H1 (cell line): ENCODE data around the gene DHH. TPM values are rescaled to one million over a fixed set of nuclear protein-coding genes. Genes with fewer than 3 reads are reported as not detected.

ENCODE experiments used
- CTCF ChIA-PET: fragments of 300-600 bp; sonication (Branson Sonifier 250); formaldehyde crosslinking; loops from one replicate; lab custom pipeline; 2021; ENCODE audit not compliant: partially characterized antibody; lab: Charles Lee
- POLR2A ChIA-PET: fragments of 300-600 bp; sonication (Branson Sonifier 250); formaldehyde crosslinking; loops from one replicate; lab custom pipeline; 2021; ENCODE audit warnings: inconsistent platforms; ENCODE audit not compliant: partially characterized antibody; lab: Charles Lee
- DNase-seq, 2 experiments: peaks; one replicate each; pipeline versions ENCODE4 v3.0.0 to v3.0.0-alpha.2; 2010 to 2022; ENCODE audit warnings: low spot score in 2 of 2, low read depth in 1 of 2, mixed read lengths in 1 of 2
- FAIRE-seq: peaks from 2 replicates; lab custom pipeline; 2011; peaks lifted over from hg19 to GRCh38; lab: Jason Lieb, UNC
- H2AFZ ChIP-seq: 2 replicates; pipeline ENCODE4 v1.8.1; 2012; ENCODE audit warnings: low read length, inconsistent platforms
- H2AK5ac ChIP-seq: 2 replicates; pipeline ENCODE4 v1.6.1; 2013; ENCODE audit warnings: low read depth, low read length
- H2BK120ac ChIP-seq: replicated peaks from 2 replicates; pipeline ENCODE3; 2013; ENCODE audit warnings: low read depth, low read length, inconsistent platforms
- H2BK12ac ChIP-seq: 2 replicates; pipeline ENCODE4 v1.6.1; 2013; ENCODE audit warnings: low read depth, low read length
- H2BK15ac ChIP-seq: 2 replicates; pipeline ENCODE4 v1.6.1; 2013; ENCODE audit warnings: low read length
- H2BK20ac ChIP-seq: 2 replicates; pipeline ENCODE4 v1.6.1; 2013; ENCODE audit warnings: low read length
- H2BK5ac ChIP-seq: 2 replicates; pipeline ENCODE4 v1.6.1; 2013; ENCODE audit warnings: low read depth, low read length
- H3K14ac ChIP-seq: 2 replicates; pipeline ENCODE4 v1.6.1; 2013; ENCODE audit warnings: inconsistent platforms; ENCODE audit not compliant: insufficient read length
- H3K18ac ChIP-seq: 2 replicates; pipeline ENCODE4 v1.6.1; 2013; ENCODE audit warnings: low read length; ENCODE audit errors: extremely low read depth
- H3K23ac ChIP-seq: 2 replicates; pipeline ENCODE4 v1.6.1; 2013; ENCODE audit warnings: inconsistent platforms; ENCODE audit not compliant: insufficient read length
- H3K23me2 ChIP-seq: 2 replicates; pipeline ENCODE4 v1.6.1; 2013; ENCODE audit warnings: low read depth, low read length
- H3K27ac ChIP-seq: 2 replicates; pipeline ENCODE4 v1.6.1; 2011; ENCODE audit warnings: low read depth, low read length, inconsistent platforms
- H3K27me3 ChIP-seq, 4 experiments: replicated peaks in 1 of 4; 1 replicate in 1 of 4; 2 replicates in 3 of 4; pipeline versions ENCODE4 v1.6.1 to v1.8.1; 2011 to 2013; ENCODE audit warnings: low read length in 3 of 4, mild to moderate bottlenecking in 3 of 4, inconsistent platforms in 2 of 4, mixed read lengths in 2 of 4, moderate library complexity in 1 of 4; ENCODE audit not compliant: control insufficient read depth in 3 of 4, insufficient read depth in 3 of 4; ENCODE audit errors: extremely low read depth in 1 of 4
- H3K36me3 ChIP-seq, 4 experiments: 2 replicates each; pipeline versions ENCODE4 v1.6.1 to v1.8.1; 2011 to 2013; ENCODE audit warnings: mild to moderate bottlenecking in 4 of 4, low read length in 3 of 4, moderate library complexity in 2 of 4, control low read depth in 1 of 4, inconsistent platforms in 1 of 4; ENCODE audit not compliant: insufficient read depth in 4 of 4, control insufficient read depth in 2 of 4
- H3K4ac ChIP-seq: replicated peaks from 2 replicates; pipeline ENCODE3; 2013; ENCODE audit warnings: low read length, low read depth, mixed read lengths, inconsistent platforms; ENCODE audit not compliant: insufficient read length
- H3K4me1 ChIP-seq, 4 experiments: replicated peaks in 1 of 4; 1 replicate in 1 of 4; 2 replicates in 3 of 4; pipeline versions ENCODE4 v1.6.1 to v1.8.1; 2011 to 2013; ENCODE audit warnings: low read length in 3 of 4, inconsistent platforms in 2 of 4, mixed read lengths in 1 of 4; ENCODE audit not compliant: insufficient read depth in 4 of 4, control insufficient read depth in 3 of 4
- H3K4me2 ChIP-seq, 2 experiments: 2 replicates each; pipeline versions ENCODE4 v1.6.1 to v1.8.1; 2011 to 2013; ENCODE audit warnings: low read depth in 2 of 2, low read length in 2 of 2, control low read depth in 1 of 2, inconsistent platforms in 1 of 2, mild to moderate bottlenecking in 1 of 2; ENCODE audit not compliant: insufficient read depth in 1 of 2
- H3K4me3 ChIP-seq, 4 experiments: fragments of 200-600, 300-600 bp in 1 of 4; sonication (generic), shearing (Covaris generic), sonication (Bioruptor Twin) in 1 of 4; 2 replicates each; pipeline versions ENCODE4 v1.5.1 to v1.8.1; 2011 to 2016; ENCODE audit warnings: low read length in 4 of 4, low read depth in 3 of 4, control low read depth in 2 of 4, inconsistent platforms in 2 of 4, mild to moderate bottlenecking in 2 of 4, mixed read lengths in 1 of 4, moderate library complexity in 1 of 4; ENCODE audit not compliant: insufficient read depth in 2 of 4; ENCODE audit errors: extremely low read depth in 1 of 4
- H3K56ac ChIP-seq: replicated peaks from 2 replicates; pipeline ENCODE3; 2013; ENCODE audit warnings: low read depth, mild to moderate bottlenecking, mixed read lengths, low read length, inconsistent platforms; ENCODE audit not compliant: insufficient read length
- H3K79me1 ChIP-seq: 2 replicates; pipeline ENCODE4 v1.6.1; 2013; ENCODE audit warnings: low read depth, low read length, control low read depth
- H3K79me2 ChIP-seq, 2 experiments: 2 replicates each; pipeline versions ENCODE4 v1.6.1 to v1.8.1; 2012 to 2013; ENCODE audit warnings: low read length in 2 of 2, mild to moderate bottlenecking in 2 of 2, inconsistent platforms in 1 of 2; ENCODE audit not compliant: insufficient read depth in 2 of 2, control insufficient read depth in 1 of 2
- H3K9ac ChIP-seq, 4 experiments: replicated peaks in 1 of 4; 1 replicate in 1 of 4; 2 replicates in 3 of 4; pipeline versions ENCODE4 v1.6.1 to v1.8.1; 2011 to 2013; ENCODE audit warnings: low read depth in 3 of 4, low read length in 3 of 4, control low read depth in 2 of 4, mild to moderate bottlenecking in 2 of 4, moderate library complexity in 2 of 4, inconsistent platforms in 1 of 4; ENCODE audit errors: extremely low read depth in 1 of 4
- H3K9me3 ChIP-seq, 2 experiments: 2 replicates each; pipeline versions ENCODE4 v1.6.1 to v1.8.1; 2012 to 2013; ENCODE audit warnings: mild to moderate bottlenecking in 2 of 2, moderate library complexity in 2 of 2, control low read depth in 1 of 2, inconsistent platforms in 1 of 2, low read depth in 1 of 2, low read length in 1 of 2, mixed read lengths in 1 of 2; ENCODE audit not compliant: insufficient read depth in 2 of 2
- H4K20me1 ChIP-seq, 2 experiments: replicated peaks in 1 of 2; 2 replicates each; pipeline versions ENCODE3 to v1.8.1; 2011 to 2013; ENCODE audit warnings: inconsistent platforms in 2 of 2, low read length in 2 of 2, mild to moderate bottlenecking in 1 of 2; ENCODE audit not compliant: insufficient read depth in 2 of 2, control insufficient read depth in 1 of 2
- H4K5ac ChIP-seq: 2 replicates; pipeline ENCODE4 v1.6.1; 2013; ENCODE audit warnings: low read length, low read depth, mixed read lengths, inconsistent platforms; ENCODE audit not compliant: insufficient read length
- H4K8ac ChIP-seq: 2 replicates; pipeline ENCODE4 v1.8.0; 2013; ENCODE audit warnings: mild to moderate bottlenecking, moderate library complexity, low read length, inconsistent platforms; ENCODE audit not compliant: insufficient read depth; ENCODE audit errors: extremely low read depth
- H4K91ac ChIP-seq: replicated peaks from 2 replicates; pipeline ENCODE3; 2013; ENCODE audit warnings: low read length, mixed read lengths, inconsistent platforms; ENCODE audit not compliant: insufficient read length
- SUZ12 ChIP-seq: fragments of 200-600 bp; sonication (generic); IDR thresholded peaks from 2 replicates; pipeline ENCODE4 v1.6.1; 2012; ENCODE audit warnings: mild to moderate bottlenecking, inconsistent platforms, low read length, moderate library complexity, mixed read lengths
- TAF7 ChIP-seq: optimal IDR thresholded peaks from 2 replicates; pipeline ENCODE3; 2011; ENCODE audit warnings: low read depth, mild to moderate bottlenecking, inconsistent platforms, low read length, moderate library complexity, borderline replicate concordance
- ZNF274 ChIP-seq: IDR thresholded peaks from 2 replicates; pipeline ENCODE4 v1.7.0; 2012; ENCODE audit warnings: low read length, borderline replicate concordance; ENCODE audit errors: extremely low read depth
- WGBS, 2 experiments: shearing (Covaris generic) in 1 of 2; methylation state at CpG; one replicate each; pipeline versions ENCODE4 v1.1.6 to v1.1.7; 2013 to 2015; ENCODE audit warnings: low lambda C conversion rate in 2 of 2, mixed read lengths in 2 of 2, inconsistent platforms in 1 of 2, low coverage in 1 of 2, missing lambda C conversion rate in 1 of 2; ENCODE audit not compliant: insufficient replicate concordance in 2 of 2, insufficient coverage in 1 of 2, insufficient read length in 1 of 2; ENCODE audit errors: extremely low coverage in 1 of 2, missing lambda C conversion rate in 1 of 2; 5-methylcytosine and 5-hydroxymethylcytosine counted together
- polyA plus RNA-seq, 7 experiments: library from polyadenylated mRNA; depleted of rRNA in 3 of 7; stranded (reverse) in 5 of 7; unstranded in 2 of 7; fragments of >200 nt in 5 of 7; fragments of 200-250 nt in 2 of 7; gene quantifications; 1 replicate in 5 of 7; 2 replicates in 1 of 7; 4 replicates in 1 of 7; pipeline versions ENCODE4 v1.2.1 to v1.2.3, GENCODE V29; 2011 to 2013; ENCODE audit warnings: missing spikeins in 2 of 7, mixed read lengths in 2 of 7
- total RNA-seq: library from RNA; stranded (reverse); fragmentation: NEBNext Ultra II Directional; extraction: Animal tissue kit (Norgen Biotek cat#: 25700); gene quantifications from 2 replicates; pipeline ENCODE4 v1.2.1, GENCODE V29; 2021

The DHH gene
- total and polyA plus RNA-seq, 2 of the 8 experiments (the other 6 are each of a cell fraction or from before 2014, with no cell fraction given) = 0.03 to 0.11 TPM

DNA sequence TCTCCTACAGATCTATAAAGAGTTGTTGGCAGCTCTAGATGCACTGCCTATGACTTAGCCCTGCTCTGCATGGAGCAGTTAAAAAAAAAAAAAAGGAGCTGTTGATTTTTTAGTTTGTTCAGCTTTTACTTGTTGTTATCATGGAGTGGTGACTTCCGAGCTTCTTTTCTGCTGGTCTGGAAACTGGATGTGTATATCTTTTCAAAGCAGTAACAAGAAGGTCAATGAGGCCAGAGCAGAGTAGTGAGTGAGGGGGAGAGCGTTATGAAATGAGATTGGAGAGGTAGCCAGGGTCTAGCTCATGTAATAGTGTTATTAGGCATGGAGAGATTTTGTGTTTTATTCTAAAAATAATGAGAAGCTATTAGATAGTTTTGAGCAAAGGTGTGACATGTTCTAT is 49.8 kb upstream of the DHH start:
- Histone ChIP-seq H2AFZ (no peak overlapping the region), H3K79me1 (no peaks in the 10 kb centered on the region), H2BK15ac (no peak overlapping the region), H3K79me2 (no peaks in the 10 kb centered on the region), H2BK5ac (no peak overlapping the region), H3K4me2 (no peak overlapping the region), H3K9me3 (no peaks in the 10 kb centered on the region), H2BK120ac (no peak overlapping the region), H3K18ac (no peak overlapping the region), H4K20me1 (no peaks in the 10 kb centered on the region), H3K9ac (no peak overlapping the region), H4K8ac (no peak overlapping the region), H2AK5ac (no peak overlapping the region), H3K36me3 (no peaks in the 10 kb centered on the region), H3K23ac (no peak overlapping the region), H4K91ac (no peak overlapping the region), H3K4me1 (no peaks in the 10 kb centered on the region), H3K56ac (no peak overlapping the region), H3K14ac (no peak overlapping the region), H3K27ac (no peak overlapping the region), H3K27me3 (no peaks in the 10 kb centered on the region), H4K5ac (no peak overlapping the region), H3K4ac (no peak overlapping the region), H3K23me2 (no peaks in the 10 kb centered on the region; the same call in 1 of the 2 replicates), H2BK12ac (no peak overlapping the region), H2BK20ac (no peak overlapping the region), H3K4me3 (no peak overlapping the region)
- ChIA-PET CTCF (interaction anchor here (0.7 to 1.5 kb wide), 4 partner anchors 12 to 80 kb away, joined by 3 to 4 read pairs (median 3); no protein-coding TSS in a partner anchor), POLR2A (interaction anchor here (0.6 to 13.9 kb wide), 2 partner anchors 10 to 15 kb away, joined by 3 to 132 read pairs; partner anchors contain the start of gene TUBA1B)
- FAIRE-seq (no peak), DNase-seq (no peak)
- WGBS, 2 experiments = 92% methylated on average over 2 of the region's 2 CpGs; no CpG with 5 or more reads in 1 of the 2 experiments
- TF ChIP-seq SUZ12 = no peak
- TF ChIP-seq TAF7 = no peak
- TF ChIP-seq ZNF274 = no peak
